Measurements from ENCODE around the gene PHF12.

DNA sequence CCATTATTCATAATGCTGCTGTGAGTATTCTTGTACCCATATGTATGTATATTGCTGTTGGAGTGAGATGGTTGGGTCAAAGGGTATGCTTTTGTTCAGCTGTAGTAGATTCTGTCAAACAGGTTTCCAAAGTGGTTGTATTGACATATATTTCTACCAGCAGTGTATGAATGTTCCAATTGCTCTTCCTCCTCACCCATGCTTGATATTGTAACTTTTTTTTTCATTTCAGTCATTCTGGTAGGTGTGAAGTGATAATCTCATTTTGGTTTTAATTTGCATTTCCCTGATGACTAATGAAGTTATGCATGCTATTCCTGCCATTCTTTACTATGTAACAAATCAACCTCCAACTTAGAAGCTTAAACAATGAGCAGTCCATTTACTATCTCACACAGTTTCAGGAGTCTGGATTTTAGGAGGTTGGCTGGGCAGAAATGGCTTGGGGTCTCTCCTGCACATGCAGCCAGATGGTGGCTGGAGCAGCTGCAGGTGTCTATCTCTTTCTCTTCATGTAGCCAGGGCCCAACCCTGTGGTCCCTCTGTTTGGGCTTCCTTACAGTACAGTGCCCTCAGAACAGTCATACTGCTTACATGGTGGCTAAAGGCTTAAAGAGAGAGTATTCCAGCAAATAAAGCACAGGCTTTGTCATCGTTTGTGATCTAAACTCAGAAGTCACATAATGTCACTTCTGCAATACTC lies 75.3 kb downstream of the PHF12 start:
- TF ChIP-seq, protein P1, sequence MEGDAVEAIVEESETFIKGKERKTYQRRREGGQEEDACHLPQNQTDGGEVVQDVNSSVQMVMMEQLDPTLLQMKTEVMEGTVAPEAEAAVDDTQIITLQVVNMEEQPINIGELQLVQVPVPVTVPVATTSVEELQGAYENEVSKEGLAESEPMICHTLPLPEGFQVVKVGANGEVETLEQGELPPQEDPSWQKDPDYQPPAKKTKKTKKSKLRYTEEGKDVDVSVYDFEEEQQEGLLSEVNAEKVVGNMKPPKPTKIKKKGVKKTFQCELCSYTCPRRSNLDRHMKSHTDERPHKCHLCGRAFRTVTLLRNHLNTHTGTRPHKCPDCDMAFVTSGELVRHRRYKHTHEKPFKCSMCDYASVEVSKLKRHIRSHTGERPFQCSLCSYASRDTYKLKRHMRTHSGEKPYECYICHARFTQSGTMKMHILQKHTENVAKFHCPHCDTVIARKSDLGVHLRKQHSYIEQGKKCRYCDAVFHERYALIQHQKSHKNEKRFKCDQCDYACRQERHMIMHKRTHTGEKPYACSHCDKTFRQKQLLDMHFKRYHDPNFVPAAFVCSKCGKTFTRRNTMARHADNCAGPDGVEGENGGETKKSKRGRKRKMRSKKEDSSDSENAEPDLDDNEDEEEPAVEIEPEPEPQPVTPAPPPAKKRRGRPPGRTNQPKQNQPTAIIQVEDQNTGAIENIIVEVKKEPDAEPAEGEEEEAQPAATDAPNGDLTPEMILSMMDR (IDR thresholded peaks at IDR 0.05) = no peak
- TF ChIP-seq POLR2A (IDR thresholded peaks at IDR 0.05) = no peak
